ENCODE measurements around the gene MRAS. TPM values are rescaled to one million over a fixed set of nuclear protein-coding genes. Genes with fewer than 3 reads are reported as not detected.
A peak's percentile ranks its signal among the peaks of the same experiment; 100 is the strongest.

MRAS gene
- total and polyA plus RNA-seq, 2 of the 13 experiments (the other 11 are each of a cell fraction or from before 2014, with no cell fraction given), result 8.8 to 36.2 TPM

- TF ChIP-seq PRDM15 (CRISPR knock-in tag; IDR thresholded peaks at IDR 0.05) (no peak), FOXO4 (CRISPR knock-in tag; conservative IDR thresholded peaks at IDR 0.05) (no peak), ZSCAN29 (CRISPR knock-in tag; conservative IDR thresholded peaks at IDR 0.05) (no peak), ZNF674 (CRISPR knock-in tag; IDR thresholded peaks at IDR 0.05; ENCODE audit: low read depth) (no peak), ZNF792 (CRISPR knock-in tag; IDR thresholded peaks at IDR 0.05) (no peak), POGK (CRISPR knock-in tag; conservative IDR thresholded peaks at IDR 0.05) (no peak), CREB3 (CRISPR knock-in tag; IDR thresholded peaks at IDR 0.05) (no peak), ARHGAP35 (CRISPR knock-in tag; IDR thresholded peaks at IDR 0.05; ENCODE audit: borderline replicate concordance) (no peak), FOXP4 (CRISPR knock-in tag; IDR thresholded peaks at IDR 0.05) (peak; percentile 85), ELF4 (CRISPR knock-in tag; IDR thresholded peaks at IDR 0.05; ENCODE audit: borderline replicate concordance) (no peak), ZNF557 (CRISPR knock-in tag; IDR thresholded peaks at IDR 0.05) (no peak), CEBPZ (IDR thresholded peaks at IDR 0.05; ENCODE audit: low read length) (no peak), ZFX (CRISPR knock-in tag; IDR thresholded peaks at IDR 0.05; ENCODE audit: low read depth) (peak; percentile 15; the same call in 1 of the 2 replicates), PAWR (CRISPR knock-in tag; IDR thresholded peaks at IDR 0.05; ENCODE audit: borderline replicate concordance) (no peak), HOXA3 (CRISPR knock-in tag; IDR thresholded peaks at IDR 0.05) (peak; percentile 79)
Observed at GRCh38 chr3:138398791-138399575, 50.6 kb downstream of the MRAS start (continued).
